Measurements from ENCODE around the gene HLF.

The HLF gene

DNA sequence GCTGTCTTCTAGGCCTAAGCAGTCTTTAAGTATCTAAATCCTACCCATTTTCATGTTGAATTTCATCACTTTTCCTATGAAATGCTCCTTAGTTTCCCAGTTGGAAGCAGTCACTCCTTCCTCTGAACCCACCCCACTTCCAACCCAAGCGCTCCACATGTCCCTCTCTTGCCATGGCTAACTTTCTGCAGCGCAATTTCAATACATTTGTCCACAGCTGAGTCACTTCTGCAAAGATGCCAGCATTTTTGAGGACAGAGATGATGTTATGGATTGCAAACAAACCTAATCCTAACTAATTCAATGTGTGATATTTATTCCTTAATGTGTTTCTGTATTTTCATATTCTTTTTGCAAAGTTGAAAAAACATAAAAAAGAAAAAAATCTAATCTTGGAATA, 71.7 kb downstream of the HLF start:
- Histone ChIP-seq H3K36me3 (replicated peaks) (no peaks in the 10 kb centered on the region), H3K27me3 (replicated peaks) (no peaks in the 10 kb centered on the region), H3K4me3 (ENCODE audit: low read depth, low read length) (no peak overlapping the region), H3K27ac (no peak overlapping the region)
- TF ChIP-seq, protein P1, sequence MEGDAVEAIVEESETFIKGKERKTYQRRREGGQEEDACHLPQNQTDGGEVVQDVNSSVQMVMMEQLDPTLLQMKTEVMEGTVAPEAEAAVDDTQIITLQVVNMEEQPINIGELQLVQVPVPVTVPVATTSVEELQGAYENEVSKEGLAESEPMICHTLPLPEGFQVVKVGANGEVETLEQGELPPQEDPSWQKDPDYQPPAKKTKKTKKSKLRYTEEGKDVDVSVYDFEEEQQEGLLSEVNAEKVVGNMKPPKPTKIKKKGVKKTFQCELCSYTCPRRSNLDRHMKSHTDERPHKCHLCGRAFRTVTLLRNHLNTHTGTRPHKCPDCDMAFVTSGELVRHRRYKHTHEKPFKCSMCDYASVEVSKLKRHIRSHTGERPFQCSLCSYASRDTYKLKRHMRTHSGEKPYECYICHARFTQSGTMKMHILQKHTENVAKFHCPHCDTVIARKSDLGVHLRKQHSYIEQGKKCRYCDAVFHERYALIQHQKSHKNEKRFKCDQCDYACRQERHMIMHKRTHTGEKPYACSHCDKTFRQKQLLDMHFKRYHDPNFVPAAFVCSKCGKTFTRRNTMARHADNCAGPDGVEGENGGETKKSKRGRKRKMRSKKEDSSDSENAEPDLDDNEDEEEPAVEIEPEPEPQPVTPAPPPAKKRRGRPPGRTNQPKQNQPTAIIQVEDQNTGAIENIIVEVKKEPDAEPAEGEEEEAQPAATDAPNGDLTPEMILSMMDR (IDR thresholded peaks at IDR 0.05; ENCODE audit: low read depth, low read length, missing control alignments) = no peak
- DNase-seq = no peak
- in situ Hi-C loops (cut with HindIII; ENCODE audit: low pct_ligation_motif_present, low sequenced_read_pairs) = no loop called here

DNA sequence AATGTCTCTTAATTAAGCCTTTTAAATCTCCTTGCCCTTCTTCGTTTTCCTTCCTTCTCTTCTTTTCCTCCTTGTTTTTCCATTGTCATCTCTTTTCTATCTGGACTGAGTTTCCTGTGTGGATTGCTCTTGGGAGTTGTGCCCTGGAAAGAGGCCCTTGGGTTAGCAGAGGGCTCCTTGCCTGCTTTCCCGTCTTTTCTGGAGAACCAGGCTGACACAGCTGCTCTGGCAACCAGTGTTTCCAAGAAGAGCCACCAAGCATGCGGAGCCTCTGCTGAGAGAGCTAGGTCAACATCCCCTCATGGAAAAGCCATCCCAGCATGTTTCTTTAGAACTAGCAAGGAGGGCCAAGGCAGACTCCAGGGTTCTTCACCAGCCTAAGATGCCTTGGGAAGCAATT, 75.4 kb downstream of the HLF start:
- Histone ChIP-seq H3K27ac (no peak overlapping the region), H3K36me3 (replicated peaks) (no peaks in the 10 kb centered on the region), H3K4me3 (ENCODE audit: low read depth, low read length) (no peak overlapping the region), H3K27me3 (replicated peaks) (no peaks in the 10 kb centered on the region)
- no peak for DNase-seq
- TF ChIP-seq, protein P1 (IDR thresholded peaks at IDR 0.05; ENCODE audit: low read depth, low read length, missing control alignments) = no peak
- in situ Hi-C loops (cut with HindIII; ENCODE audit: low pct_ligation_motif_present, low sequenced_read_pairs) = no loop called here

DNA sequence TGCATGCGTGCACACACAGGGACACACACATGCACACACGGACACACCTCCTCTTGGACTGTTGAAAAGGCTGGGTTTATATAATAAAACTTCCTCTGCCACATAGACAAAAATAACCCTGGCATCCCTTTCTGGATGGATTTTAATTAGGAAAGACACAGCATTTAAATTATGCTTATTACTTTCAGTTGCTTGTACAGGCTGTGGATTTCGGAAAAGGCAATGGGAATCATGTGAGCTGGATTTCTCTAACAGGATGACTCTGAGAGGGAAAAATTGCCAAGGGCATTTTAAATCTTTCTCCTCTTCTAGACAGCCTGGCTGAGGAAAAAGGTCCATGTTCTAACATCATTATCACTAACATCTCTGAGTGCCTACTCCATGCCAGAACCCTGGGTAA, 75.9 kb downstream of the HLF start:
- Histone ChIP-seq H3K27ac (no peak overlapping the region), H3K36me3 (replicated peaks) (no peaks in the 10 kb centered on the region), H3K27me3 (replicated peaks) (no peaks in the 10 kb centered on the region), H3K4me3 (ENCODE audit: low read depth, low read length) (no peak overlapping the region)
- DNase-seq = no peak
- TF ChIP-seq, protein P1 (IDR thresholded peaks at IDR 0.05; ENCODE audit: low read depth, low read length, missing control alignments) = no peak
- in situ Hi-C loops (cut with HindIII; ENCODE audit: low pct_ligation_motif_present, low sequenced_read_pairs) = no loop called here

DNA sequence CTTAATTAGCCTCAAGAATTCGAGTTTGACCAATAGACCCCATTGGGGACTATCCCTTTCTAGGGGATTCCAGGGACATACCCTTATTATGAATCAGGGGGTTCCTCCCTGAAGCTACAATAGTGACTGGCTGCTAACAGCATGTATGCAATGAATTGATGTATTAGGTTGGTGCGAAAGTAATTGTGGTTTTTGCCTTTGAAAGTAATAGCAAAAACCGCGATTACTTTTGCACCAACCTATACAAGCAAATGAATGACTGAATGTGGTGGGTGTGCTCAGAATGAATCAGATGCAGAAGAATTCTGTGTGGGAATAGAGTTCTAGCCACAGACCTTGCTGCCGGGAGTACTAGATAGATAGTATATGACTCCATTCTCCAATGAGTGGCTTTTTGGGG, 76.7 kb downstream of the HLF start:
- H3K27ac ChIP-seq = no peak overlapping the region
- peak; percentile 47 for DNase-seq
- no peaks in the 10 kb centered on the region for H3K36me3 ChIP-seq (replicated peaks)
- in situ Hi-C loops (cut with HindIII; ENCODE audit: low pct_ligation_motif_present, low sequenced_read_pairs) = no loop called here
- no peaks in the 10 kb centered on the region for H3K27me3 ChIP-seq (replicated peaks)
- no peak overlapping the region for H3K4me3 ChIP-seq (ENCODE audit: low read depth, low read length)
- TF ChIP-seq, protein P1 (IDR thresholded peaks at IDR 0.05; ENCODE audit: low read depth, low read length, missing control alignments) = no peak

DNA sequence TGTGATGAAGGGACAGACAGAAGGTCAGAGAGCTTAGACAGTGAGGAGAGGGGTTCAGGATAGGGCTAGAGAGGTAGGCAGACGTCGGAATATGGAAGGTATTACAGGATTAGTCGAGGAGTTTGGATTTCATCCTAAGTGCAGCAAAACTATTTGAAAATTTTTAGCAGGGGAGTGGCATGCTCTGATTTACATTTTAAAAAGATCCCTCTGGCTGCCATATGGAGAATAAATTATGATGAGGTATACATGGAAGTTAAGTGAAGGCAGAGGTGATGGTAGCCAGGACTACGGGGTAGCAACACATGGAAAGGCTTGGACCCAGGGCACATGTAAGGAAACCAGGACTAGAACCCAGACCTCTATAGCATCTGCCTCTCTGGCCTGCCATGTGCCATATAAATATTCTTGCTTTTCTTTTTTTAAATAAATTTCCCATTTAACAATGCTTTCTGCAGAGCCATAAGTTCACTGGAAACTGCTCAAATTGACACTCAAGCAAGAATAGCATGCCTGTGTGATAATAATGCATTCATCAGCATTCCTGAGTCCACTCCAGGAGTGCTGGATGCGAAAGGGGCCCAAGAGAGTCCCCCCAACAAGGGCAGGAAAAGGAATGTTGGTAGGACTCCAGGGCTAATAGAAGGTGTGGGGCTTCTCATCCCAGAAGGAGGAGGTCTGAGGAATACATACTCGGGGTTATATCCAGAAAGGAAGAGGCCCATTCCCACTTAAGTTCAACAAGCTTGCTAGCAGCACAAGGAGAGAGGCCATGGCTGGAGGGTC, 78.2 kb downstream of the HLF start:
- in situ Hi-C loops (cut with HindIII; ENCODE audit: low pct_ligation_motif_present, low sequenced_read_pairs) = no loop called here
- no peak for DNase-seq
- Histone ChIP-seq H3K27me3 (replicated peaks) (no peaks in the 10 kb centered on the region), H3K36me3 (replicated peaks) (no peaks in the 10 kb centered on the region), H3K4me3 (ENCODE audit: low read depth, low read length) (no peak overlapping the region), H3K27ac (no peak overlapping the region)
- TF ChIP-seq, protein P1 (IDR thresholded peaks at IDR 0.05; ENCODE audit: low read depth, low read length, missing control alignments) = no peak

Measured in brain microvascular endothelial cell (primary cell).